C4-2B (cell line): Measurements from ENCODE around the gene CHN1.

Experiments
- ZFX ChIP-seq: fragments of 450-650 bp; IDR thresholded peaks from 2 replicates; pipeline ENCODE4 v1.6.1; 2017
- TF ChIP-seq, protein P1 (sequence below): fragments of 450-650 bp; conservative IDR thresholded peaks from 2 replicates; pipeline ENCODE4 v1.5.1; 2017; ENCODE audit warnings: mild to moderate bottlenecking

GRCh38 chr2:174992886-174993285 is 12.3 kb downstream of the CHN1 start:
- TF ChIP-seq, protein P1, sequence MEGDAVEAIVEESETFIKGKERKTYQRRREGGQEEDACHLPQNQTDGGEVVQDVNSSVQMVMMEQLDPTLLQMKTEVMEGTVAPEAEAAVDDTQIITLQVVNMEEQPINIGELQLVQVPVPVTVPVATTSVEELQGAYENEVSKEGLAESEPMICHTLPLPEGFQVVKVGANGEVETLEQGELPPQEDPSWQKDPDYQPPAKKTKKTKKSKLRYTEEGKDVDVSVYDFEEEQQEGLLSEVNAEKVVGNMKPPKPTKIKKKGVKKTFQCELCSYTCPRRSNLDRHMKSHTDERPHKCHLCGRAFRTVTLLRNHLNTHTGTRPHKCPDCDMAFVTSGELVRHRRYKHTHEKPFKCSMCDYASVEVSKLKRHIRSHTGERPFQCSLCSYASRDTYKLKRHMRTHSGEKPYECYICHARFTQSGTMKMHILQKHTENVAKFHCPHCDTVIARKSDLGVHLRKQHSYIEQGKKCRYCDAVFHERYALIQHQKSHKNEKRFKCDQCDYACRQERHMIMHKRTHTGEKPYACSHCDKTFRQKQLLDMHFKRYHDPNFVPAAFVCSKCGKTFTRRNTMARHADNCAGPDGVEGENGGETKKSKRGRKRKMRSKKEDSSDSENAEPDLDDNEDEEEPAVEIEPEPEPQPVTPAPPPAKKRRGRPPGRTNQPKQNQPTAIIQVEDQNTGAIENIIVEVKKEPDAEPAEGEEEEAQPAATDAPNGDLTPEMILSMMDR: no peak
- no peak for TF ChIP-seq ZFX
